ENCODE measurements around the gene MGAT5B. TPM values are rescaled to one million over a fixed set of nuclear protein-coding genes. Genes with fewer than 3 reads are reported as not detected.
"Not testable (repeated sequence)": the region's sequence is repeated elsewhere in the genome, so short reads cannot be mapped to it uniquely, and the experiment has no call there.

MGAT5B gene
- total RNA-seq, 1 donor from 2014 or later: 0.20 TPM

DNA sequence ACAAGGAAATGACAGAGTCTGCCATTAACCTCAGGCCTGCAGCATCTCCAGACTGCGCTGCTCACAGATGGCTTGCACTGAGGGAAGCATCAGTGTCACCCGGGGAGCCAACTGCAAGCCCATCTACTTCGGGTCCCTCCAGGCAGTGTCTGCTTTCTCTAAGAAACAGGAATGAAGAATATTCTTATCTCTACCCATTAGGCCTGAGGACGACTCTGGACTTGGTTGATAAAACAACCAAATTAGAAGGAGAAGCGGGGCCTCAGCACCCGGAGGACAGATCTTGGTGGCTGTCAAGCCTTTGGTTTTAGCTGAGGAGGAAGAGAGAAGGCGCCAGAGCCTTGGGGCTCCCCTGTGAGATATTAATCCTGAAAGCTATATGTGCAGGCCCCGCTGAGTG lies 19.5 kb upstream of the MGAT5B start:
- no peaks in the 10 kb centered on the region for H3K9me3 Mint-ChIP-seq (ENCODE audit: low read depth)
- DNase-seq (ENCODE audit: low spot score): no peak
- no peak for TF ChIP-seq CTCF (IDR thresholded peaks at IDR 0.05)
- peaks cover 47% of the 10 kb centered on the region for H3K27me3 Mint-ChIP-seq (ENCODE audit: low read depth)
- H3K27ac Mint-ChIP-seq (ENCODE audit: unreplicated experiment): no peak overlapping the region
- H3K4me3 Mint-ChIP-seq (ENCODE audit: unreplicated experiment): no peak overlapping the region
- H3K4me1 Mint-ChIP-seq (ENCODE audit: low read depth): no peaks in the 10 kb centered on the region
- no peaks in the 10 kb centered on the region for H3K36me3 Mint-ChIP-seq (ENCODE audit: low read depth)

- H3K9me3 Mint-ChIP-seq (ENCODE audit: low read depth); H3K4me1 Mint-ChIP-seq (ENCODE audit: low read depth); H3K36me3 Mint-ChIP-seq (ENCODE audit: low read depth); H3K27ac Mint-ChIP-seq (ENCODE audit: unreplicated experiment); H3K4me3 Mint-ChIP-seq (ENCODE audit: unreplicated experiment); DNase-seq (ENCODE audit: low spot score): not testable (repeated sequence)
- H3K27me3 Mint-ChIP-seq (ENCODE audit: low read depth): peaks cover 43% of the 10 kb centered on the region
These were observed 19.0 kb upstream of the MGAT5B start for GRCh38 chr17:76849160-76849559.

- Mint-ChIP-seq H3K4me1 (ENCODE audit: low read depth) (no peaks in the 10 kb centered on the region), H3K9me3 (ENCODE audit: low read depth) (no peaks in the 10 kb centered on the region), H3K36me3 (ENCODE audit: low read depth) (no peaks in the 10 kb centered on the region), H3K27me3 (ENCODE audit: low read depth) (peaks cover 28% of the 10 kb centered on the region), H3K4me3 (ENCODE audit: unreplicated experiment) (no peak overlapping the region), H3K27ac (ENCODE audit: unreplicated experiment) (no peak overlapping the region)
- DNase-seq (ENCODE audit: low spot score): no peak
- TF ChIP-seq CTCF (IDR thresholded peaks at IDR 0.05): no peak
These were observed 15.4 kb upstream of the MGAT5B start for GRCh38 chr17:76852843-76853242.

DNA sequence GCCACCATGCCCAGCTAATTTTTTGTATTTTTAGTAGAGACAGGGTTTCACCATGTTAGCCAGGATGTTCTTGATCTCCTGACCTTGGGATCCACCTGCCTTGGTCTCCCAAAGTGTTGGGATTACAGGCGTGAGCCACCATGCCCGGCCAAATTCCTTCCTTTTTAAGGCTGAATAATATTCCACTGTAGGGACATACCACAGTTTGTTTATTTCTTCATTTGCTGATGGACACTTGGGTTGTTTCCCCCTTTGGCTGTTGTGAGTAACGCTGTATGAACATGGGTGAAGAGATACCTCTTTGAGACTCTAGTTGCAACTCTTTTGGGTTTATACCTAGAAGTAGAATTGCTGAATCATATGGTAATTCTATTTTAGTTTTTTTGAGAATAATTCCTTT lies 13.1 kb upstream of the MGAT5B start:
- Mint-ChIP-seq H3K27me3 (ENCODE audit: low read depth) (peaks cover 27% of the 10 kb centered on the region), H3K4me3 (ENCODE audit: unreplicated experiment) (no peak overlapping the region), H3K9me3 (ENCODE audit: low read depth) (peaks cover 2% of the 10 kb centered on the region), H3K4me1 (ENCODE audit: low read depth) (no peaks in the 10 kb centered on the region), H3K36me3 (ENCODE audit: low read depth) (no peaks in the 10 kb centered on the region), H3K27ac (ENCODE audit: unreplicated experiment) (no peak overlapping the region)
- no peak for TF ChIP-seq CTCF (IDR thresholded peaks at IDR 0.05)
- no peak for DNase-seq (ENCODE audit: low spot score)

GRCh38 chr17:76862079-76862478 lies 6.1 kb upstream of the MGAT5B start:
- peaks cover 2% of the 10 kb centered on the region for H3K9me3 Mint-ChIP-seq (ENCODE audit: low read depth)
- DNase-seq (ENCODE audit: low spot score): no peak
- H3K27ac Mint-ChIP-seq (ENCODE audit: unreplicated experiment): no peak overlapping the region
- H3K27me3 Mint-ChIP-seq (ENCODE audit: low read depth): peaks cover 9% of the 10 kb centered on the region
- no peaks in the 10 kb centered on the region for H3K36me3 Mint-ChIP-seq (ENCODE audit: low read depth)
- no peak overlapping the region for H3K4me3 Mint-ChIP-seq (ENCODE audit: unreplicated experiment)
- TF ChIP-seq CTCF (IDR thresholded peaks at IDR 0.05): no peak
- H3K4me1 Mint-ChIP-seq (ENCODE audit: low read depth): peaks cover 2% of the 10 kb centered on the region

DNA sequence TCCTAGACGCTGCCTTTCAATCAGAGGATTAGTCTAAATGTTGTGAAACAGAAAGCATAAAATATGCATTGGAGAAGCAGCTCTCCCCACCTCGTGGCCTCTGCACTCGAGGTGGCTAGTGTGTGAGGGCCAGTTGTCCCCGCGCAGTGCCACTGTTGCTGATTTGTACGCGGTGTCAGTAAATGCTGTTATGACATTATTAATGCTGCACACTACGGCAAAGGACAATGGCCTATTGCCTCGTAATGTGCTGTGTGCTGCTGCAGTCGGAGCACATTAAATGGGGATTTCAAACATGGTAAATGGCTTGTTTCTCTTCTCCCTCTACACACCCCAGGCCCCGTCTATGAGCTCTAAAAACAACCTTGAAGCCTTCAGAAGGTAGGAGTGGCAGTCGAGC lies 5.7 kb upstream of the MGAT5B start:
- TF ChIP-seq CTCF (IDR thresholded peaks at IDR 0.05): no peak
- H3K4me1 Mint-ChIP-seq (ENCODE audit: low read depth): peaks cover 6% of the 10 kb centered on the region
- DNase-seq (ENCODE audit: low spot score): no peak
- no peak overlapping the region for H3K4me3 Mint-ChIP-seq (ENCODE audit: unreplicated experiment)
- H3K36me3 Mint-ChIP-seq (ENCODE audit: low read depth): no peaks in the 10 kb centered on the region
- H3K27me3 Mint-ChIP-seq (ENCODE audit: low read depth): peaks cover 10% of the 10 kb centered on the region
- peaks cover 2% of the 10 kb centered on the region for H3K9me3 Mint-ChIP-seq (ENCODE audit: low read depth)
- no peak overlapping the region for H3K27ac Mint-ChIP-seq (ENCODE audit: unreplicated experiment)

Measured in chondrocyte (in vitro differentiated cells).